ENCODE results near the gene TARBP2. TPM values are rescaled to one million over a fixed set of nuclear protein-coding genes. Genes with fewer than 3 reads are reported as not detected.

The TARBP2 gene
- total RNA-seq, 2 donors from 2014 or later = 33.8 to 56.7 TPM

DNA sequence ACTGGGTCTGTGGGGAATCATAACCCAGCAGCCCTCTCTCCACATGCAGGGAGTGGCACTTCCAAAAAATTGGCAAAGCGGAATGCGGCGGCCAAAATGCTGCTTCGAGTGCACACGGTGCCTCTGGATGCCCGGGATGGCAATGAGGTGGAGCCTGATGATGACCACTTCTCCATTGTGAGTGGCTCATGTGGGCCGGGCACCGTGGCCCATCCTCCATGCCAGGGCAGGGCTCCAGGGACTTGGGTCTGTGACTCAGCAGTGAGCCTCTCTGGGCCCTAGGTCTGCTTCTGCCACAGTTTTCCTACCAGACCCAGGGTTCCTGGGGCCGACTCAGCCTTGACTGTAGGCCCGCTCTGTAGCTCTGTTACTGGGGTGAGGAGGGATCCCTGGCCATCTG lies 4.0 kb downstream of the TARBP2 start:
- Mint-ChIP-seq H3K9me3 (no peaks in the 10 kb centered on the region), H3K27ac (no peak overlapping the region), H3K4me3 (no peak overlapping the region), H3K27me3 (no peaks in the 10 kb centered on the region), H3K36me3 (no peaks in the 10 kb centered on the region), H3K4me1 (ENCODE audit: low read depth in 2 of 2) (peaks cover 14 to 15% of the 10 kb centered on the region in 2 donors)
- DNase-seq (ENCODE audit: low spot score) (no peak), ATAC-seq (no peak)

DNA sequence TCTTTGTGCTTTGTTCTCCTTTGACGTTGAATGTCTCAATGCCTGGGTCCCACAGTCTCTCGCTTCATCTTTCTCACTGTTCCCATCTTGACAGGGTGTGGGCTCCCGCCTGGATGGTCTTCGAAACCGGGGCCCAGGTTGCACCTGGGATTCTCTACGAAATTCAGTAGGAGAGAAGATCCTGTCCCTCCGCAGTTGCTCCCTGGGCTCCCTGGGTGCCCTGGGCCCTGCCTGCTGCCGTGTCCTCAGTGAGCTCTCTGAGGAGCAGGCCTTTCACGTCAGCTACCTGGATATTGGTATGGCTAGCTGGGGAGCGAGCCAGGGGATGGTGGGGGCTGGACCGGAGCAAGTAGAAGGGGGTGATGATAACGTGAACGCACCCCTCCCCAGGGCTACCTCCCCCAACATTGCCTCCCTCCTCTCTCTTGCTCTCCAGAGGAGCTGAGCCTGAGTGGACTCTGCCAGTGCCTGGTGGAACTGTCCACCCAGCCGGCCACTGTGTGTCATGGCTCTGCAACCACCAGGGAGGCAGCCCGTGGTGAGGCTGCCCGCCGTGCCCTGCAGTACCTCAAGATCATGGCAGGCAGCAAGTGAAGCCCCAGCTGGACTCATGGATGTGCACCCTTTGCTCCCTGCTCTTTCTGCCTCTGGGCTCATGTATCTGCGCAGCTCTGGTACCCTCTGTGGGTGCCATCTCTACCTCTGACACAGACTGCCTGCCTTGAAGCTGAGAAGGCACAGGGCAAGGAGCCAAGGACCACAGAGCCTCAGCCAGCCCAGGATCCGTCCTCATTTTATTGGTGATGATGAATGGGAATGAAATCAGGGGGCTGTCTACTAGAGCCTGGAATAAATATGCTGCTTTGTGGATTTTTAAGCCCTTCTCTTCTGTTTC lies 4.7 kb downstream of the TARBP2 start:
- no peaks in the 10 kb centered on the region for H3K9me3 Mint-ChIP-seq
- H3K36me3 Mint-ChIP-seq = no peaks in the 10 kb centered on the region
- DNase-seq (ENCODE audit: low spot score) (no peak), ATAC-seq (no peak)
- no peak overlapping the region for H3K4me3 Mint-ChIP-seq
- peak overlapping the region in 1 of 2 donors; percentile 22 for H3K27ac Mint-ChIP-seq
- no peaks in the 10 kb centered on the region for H3K27me3 Mint-ChIP-seq
- peaks cover 11 to 13% of the 10 kb centered on the region in 2 donors for H3K4me1 Mint-ChIP-seq (ENCODE audit: low read depth in 2 of 2)

DNA sequence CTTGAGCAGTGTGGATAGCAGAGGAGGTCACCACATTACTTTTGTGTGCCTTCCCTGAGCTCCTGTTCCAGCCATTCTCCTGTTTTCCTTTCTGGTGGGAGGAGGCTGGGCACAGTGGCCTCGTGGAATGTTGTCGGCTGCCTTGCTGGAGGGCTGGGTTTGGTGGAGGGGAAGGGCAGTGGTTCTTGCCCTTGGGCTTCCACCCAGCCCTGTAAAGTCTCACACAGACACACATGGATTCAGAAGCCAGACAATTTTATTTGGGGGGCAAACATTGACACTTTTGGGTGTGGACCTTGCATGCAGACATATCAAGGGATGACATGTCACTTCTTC lies 5.3 kb downstream of the TARBP2 start:
- Mint-ChIP-seq H3K4me3 (no peak overlapping the region), H3K36me3 (no peaks in the 10 kb centered on the region), H3K4me1 (ENCODE audit: low read depth in 2 of 2) (peaks cover 11 to 13% of the 10 kb centered on the region in 2 donors), H3K9me3 (no peaks in the 10 kb centered on the region), H3K27me3 (no peaks in the 10 kb centered on the region), H3K27ac (no peak overlapping the region)
- DNase-seq (ENCODE audit: low spot score) = no peak
- no peak for ATAC-seq

DNA sequence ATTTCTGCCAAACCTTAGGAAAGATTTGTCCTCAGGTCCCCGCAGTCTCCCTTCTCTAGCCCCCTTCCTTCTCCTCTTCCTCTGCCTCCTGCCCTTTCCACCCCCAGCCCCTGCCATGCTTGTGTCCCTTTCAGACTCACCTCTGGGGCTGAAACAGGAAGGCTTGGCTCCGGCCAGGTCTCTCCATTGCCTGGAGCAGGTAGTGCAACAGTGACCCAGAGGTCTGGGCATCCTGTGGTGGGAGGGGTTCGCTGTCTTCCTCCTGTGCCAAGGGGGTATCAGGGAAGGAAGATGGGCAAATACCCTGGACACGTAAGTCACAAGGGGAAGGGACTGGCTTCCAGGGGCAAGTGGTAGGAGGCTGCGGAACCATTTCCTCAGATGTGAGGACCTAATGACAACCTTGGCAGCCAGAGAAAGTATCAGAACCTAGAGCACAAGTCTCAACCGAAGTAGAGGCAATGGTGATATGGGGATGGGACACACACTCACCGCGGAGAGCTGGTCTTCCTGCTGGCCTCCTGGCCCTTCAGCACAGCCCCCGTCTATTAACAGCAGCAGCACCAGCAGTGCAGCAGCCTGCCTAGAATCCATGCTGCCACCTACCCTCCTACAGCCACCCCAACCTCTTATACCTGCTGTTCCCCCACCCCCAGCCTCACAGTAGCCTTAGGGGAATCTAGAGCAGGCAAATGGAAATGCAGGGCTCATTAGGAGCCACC lies 6.0 kb downstream of the TARBP2 start, which contains the start of gene NPFF:
TSS of gene NPFF (minus strand) at position 604 of the 722 bp plus-strand sequence. CDS start at position 594, 10 bp downstream.
- ATAC-seq (no peak), DNase-seq (ENCODE audit: low spot score) (no peak)
- Mint-ChIP-seq H3K36me3 (no peaks in the 10 kb centered on the region), H3K27ac (no peak within 1 kb of the TSS), H3K4me1 (ENCODE audit: low read depth in 2 of 2) (peaks cover 8 to 9% of the 10 kb centered on the region in 2 donors), H3K9me3 (no peaks in the 10 kb centered on the region), H3K27me3 (no peaks in the 10 kb centered on the region), H3K4me3 (no peak within 1 kb of the TSS)

DNA sequence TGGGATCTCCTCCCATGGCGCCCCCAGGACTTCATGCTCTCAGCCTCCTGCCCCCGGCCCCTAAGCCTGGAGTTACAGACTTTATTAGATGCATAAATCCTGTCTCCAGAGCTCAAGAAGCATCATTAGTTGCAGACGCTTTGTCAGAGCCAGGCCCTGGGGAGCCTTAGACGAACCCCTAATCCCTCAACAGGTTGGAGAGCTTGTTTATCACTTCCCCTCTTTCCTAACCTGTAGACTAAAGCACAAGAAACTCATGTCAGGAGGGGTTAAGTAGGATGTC lies 6.5 kb downstream of the TARBP2 start:
- DNase-seq (ENCODE audit: low spot score) = no peak
- Mint-ChIP-seq H3K27me3 (no peaks in the 10 kb centered on the region), H3K27ac (no peak overlapping the region), H3K36me3 (no peaks in the 10 kb centered on the region), H3K9me3 (no peaks in the 10 kb centered on the region), H3K4me1 (ENCODE audit: low read depth in 2 of 2) (peaks cover 6 to 7% of the 10 kb centered on the region in 2 donors), H3K4me3 (no peak overlapping the region)
- ATAC-seq = no peak

DNA sequence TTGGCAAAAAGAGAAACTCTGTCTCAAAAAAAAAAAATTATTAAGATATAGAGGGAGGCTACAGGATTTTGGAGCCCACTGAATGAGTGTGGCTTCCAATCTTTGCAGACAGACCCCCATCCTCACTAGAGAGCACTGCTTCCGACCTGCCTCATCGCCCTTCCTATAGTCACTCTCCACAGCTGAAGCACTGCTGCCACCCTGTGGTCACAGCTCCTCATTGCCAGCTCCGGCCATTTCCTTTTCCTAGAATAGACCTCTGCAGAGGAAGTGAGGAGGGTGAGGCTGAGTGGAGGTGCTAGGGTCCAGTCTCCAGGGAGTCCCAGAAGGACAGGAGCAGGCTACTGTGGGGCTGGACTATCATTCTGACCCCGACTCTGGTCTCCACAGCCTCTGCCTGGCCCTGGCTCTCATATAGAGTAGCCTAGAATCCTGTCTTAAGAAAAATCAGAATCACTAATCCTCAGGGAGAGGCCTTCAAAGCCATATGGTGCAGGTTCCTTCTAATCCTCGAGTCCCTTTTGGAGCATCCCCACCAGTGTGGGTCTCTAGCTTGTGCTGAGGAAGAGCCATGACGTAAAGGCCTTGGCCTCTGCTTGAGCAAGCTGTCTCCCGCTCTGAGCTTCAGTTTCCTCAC lies 7.6 kb downstream of the TARBP2 start:
- DNase-seq (ENCODE audit: low spot score) = peak; percentile 86
- no peaks in the 10 kb centered on the region for H3K27me3 Mint-ChIP-seq
- H3K36me3 Mint-ChIP-seq = no peaks in the 10 kb centered on the region
- peaks cover 6 to 7% of the 10 kb centered on the region in 2 donors for H3K4me1 Mint-ChIP-seq (ENCODE audit: low read depth in 2 of 2)
- H3K9me3 Mint-ChIP-seq = no peaks in the 10 kb centered on the region
- peak; percentile 93 to 94 for ATAC-seq
- H3K4me3 Mint-ChIP-seq = no peak overlapping the region
- peak overlapping the region; percentile 50 to 56 for H3K27ac Mint-ChIP-seq

DNA sequence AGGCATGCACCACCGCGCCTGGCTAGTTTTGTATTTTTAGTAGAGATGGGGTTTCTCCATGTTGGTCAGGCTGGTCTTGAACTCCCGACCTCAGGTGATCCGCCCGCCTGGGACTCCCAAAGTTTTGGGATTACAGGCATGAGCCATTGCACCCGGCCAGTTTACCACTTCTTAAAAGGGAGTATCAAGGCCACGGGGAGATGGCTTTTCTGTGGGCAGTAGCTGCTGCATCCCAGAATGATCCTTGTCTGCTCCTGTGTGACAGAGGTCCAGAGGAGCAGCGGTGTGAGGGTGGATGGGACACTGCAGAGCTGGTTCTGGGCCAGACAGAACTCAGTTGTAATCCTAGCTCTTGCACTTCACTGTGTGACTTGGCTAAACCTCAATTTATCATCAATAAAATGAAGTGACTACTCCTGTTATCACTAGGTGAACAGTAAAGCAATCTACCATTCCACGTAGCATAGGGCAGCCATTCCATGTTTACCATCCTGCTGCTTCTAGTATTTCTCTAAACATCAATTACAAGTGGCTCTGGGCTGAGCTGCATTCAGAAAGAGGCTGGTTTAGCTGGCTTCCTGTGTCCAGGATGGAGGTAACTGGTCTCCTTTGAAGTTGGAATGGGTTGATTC lies 9.2 kb downstream of the TARBP2 start:
- peak overlapping the region in 1 of 2 donors; percentile 6 for H3K27ac Mint-ChIP-seq
- no peaks in the 10 kb centered on the region for H3K27me3 Mint-ChIP-seq
- H3K4me3 Mint-ChIP-seq = no peak overlapping the region
- no peaks in the 10 kb centered on the region for H3K9me3 Mint-ChIP-seq
- H3K4me1 Mint-ChIP-seq (ENCODE audit: low read depth in 2 of 2) = peaks cover 4 to 6% of the 10 kb centered on the region in 2 donors
- DNase-seq (ENCODE audit: low spot score) (no peak), ATAC-seq (no peak)
- peaks cover 4% of the 10 kb centered on the region for H3K36me3 Mint-ChIP-seq

DNA sequence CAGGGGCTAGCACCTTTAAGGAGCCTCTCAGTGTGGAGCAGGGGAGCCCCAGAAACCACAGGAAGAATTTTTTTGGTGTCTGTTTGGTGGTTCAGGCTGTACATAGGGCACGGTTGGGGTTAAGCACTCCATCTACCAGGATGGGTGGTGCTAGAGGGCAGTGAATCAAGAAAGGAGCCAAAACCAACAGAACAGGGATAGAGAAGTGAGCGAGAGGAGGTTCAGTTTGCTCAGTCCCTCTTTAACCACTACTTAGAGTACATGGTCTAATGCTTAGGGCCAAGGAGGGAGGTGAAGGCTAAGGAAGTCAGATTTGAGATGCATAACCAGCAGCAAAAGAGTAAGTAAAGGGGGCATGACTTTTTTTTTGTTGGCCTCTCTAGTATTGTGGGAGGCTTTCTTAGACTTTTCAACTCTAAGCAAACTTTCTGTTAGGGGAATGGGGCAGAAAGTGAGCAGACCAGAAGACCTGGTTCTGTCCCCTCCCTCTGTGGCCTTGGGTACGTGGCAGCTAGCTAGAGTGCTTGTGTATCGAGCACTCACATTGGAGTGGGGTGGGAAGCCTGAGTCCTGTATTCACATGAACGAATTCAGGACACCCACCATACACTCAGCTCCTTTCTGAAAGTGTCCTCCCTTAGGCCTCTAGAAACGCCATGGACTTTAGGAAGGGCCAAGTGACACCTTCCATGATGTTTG lies 12.8 kb downstream of the TARBP2 start:
- Mint-ChIP-seq H3K27ac (no peak overlapping the region), H3K9me3 (no peaks in the 10 kb centered on the region)
- ATAC-seq = no peak

DNA sequence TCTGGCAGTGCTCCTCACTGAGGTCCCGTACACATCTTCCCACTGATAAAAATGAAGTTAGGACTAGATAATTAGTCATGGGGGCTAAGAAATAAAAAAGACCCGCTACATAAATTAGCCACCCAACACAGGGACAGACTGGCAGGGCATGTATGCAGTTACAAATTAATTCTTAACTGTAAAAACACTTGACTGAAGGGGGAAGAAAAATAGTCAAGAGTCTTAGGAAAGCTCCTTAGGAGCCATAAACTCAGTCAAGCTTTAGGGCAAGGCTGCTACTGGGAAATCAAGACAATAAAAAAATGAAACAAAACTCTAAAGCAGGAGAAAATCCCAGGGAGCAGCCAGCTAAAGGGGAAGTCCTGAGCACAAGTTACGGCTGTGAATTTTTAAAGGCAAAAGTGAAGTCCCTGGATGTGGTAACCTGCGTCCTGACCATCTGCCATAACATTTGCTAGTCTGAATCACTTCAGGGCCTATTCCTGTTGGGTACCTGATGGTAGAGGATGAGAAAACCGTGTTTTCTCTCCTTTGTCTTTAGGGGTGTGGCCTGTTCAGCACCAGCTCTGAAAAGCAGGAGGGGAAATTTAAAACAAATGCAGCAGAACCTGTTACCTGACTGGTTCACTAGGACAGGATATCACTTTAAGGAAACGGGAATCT lies 13.7 kb downstream of the TARBP2 start:
- no peak for ATAC-seq
- peaks cover 10% of the 10 kb centered on the region for H3K36me3 Mint-ChIP-seq

More for the DNA sequence above, 12.8 kb downstream of the TARBP2 start:
- no peak for DNase-seq (ENCODE audit: low spot score)
- Mint-ChIP-seq H3K27me3 (no peaks in the 10 kb centered on the region), H3K4me3 (no peak overlapping the region), H3K36me3 (peaks cover 10% of the 10 kb centered on the region), H3K4me1 (ENCODE audit: low read depth in 2 of 2) (peaks cover 0 to under 1% of the 10 kb centered on the region in 2 donors)

DNA sequence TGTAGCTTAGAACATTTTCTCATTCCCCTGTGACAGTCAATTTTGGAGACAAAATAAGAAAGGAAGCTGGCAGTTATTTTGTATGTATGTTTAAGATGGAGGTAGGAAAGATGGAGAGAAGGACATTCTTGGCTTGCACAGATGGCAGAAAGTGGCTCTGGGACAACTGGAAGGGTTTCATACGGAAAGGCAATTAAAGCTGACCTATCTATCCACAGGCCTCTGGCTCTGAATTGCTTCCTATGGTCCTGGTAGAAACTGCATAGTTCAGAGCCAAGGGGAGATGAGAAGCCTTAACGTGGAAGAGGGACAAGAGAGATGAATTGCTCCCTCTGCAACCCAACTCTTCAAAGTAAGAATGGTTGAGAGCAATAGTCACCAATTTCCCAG lies 14.2 kb downstream of the TARBP2 start:
- no peak for DNase-seq (ENCODE audit: low spot score)
- H3K27ac Mint-ChIP-seq = peak overlapping the region in 1 of 2 donors; percentile 13
- no peak for ATAC-seq
- peaks cover 14% of the 10 kb centered on the region for H3K36me3 Mint-ChIP-seq
- no peaks in the 10 kb centered on the region for H3K9me3 Mint-ChIP-seq
- H3K27me3 Mint-ChIP-seq = no peaks in the 10 kb centered on the region
- no peak overlapping the region for H3K4me3 Mint-ChIP-seq
- H3K4me1 Mint-ChIP-seq (ENCODE audit: low read depth in 2 of 2) = no peaks in the 10 kb centered on the region

More for the DNA sequence above, 13.7 kb downstream of the TARBP2 start:
- Mint-ChIP-seq H3K4me1 (ENCODE audit: low read depth in 2 of 2) (no peaks in the 10 kb centered on the region), H3K9me3 (no peaks in the 10 kb centered on the region), H3K27me3 (no peaks in the 10 kb centered on the region), H3K4me3 (no peak overlapping the region), H3K27ac (no peak overlapping the region)
- DNase-seq (ENCODE audit: low spot score) = no peak

DNA sequence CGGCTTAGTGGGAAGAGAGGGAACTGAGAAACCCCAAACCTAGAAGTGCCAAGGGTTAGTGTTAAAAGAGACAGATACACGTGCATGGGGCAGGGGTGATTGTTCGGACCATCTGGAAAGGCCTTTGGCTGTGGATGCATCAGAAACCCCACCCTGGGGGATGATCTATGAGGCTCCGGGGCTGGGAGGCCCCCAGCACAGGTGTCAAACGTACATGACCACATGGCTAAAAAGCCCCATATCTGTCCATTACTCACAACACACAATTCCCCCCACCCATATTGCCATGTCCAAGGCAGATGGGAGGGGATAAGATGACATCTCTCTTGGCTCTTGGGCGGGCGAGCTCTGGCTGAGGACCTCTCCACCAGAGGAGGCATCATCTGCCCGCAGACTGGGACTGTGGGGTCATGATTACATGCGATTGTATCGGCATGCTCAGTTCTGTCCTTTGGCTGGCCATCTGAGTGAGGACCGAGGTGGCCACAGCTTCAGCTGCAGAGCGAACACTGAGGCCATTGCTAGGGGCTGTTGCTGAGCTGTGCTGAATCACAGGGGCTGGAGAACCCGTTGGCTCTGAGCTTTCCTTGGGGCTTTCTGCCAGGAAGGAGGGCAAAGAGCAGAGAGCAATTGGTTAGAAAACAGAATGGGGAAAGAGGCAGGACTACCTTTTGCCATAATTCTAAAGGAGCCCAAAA lies 15.8 kb downstream of the TARBP2 start:
- Mint-ChIP-seq H3K36me3 (peaks cover 28% of the 10 kb centered on the region), H3K4me3 (no peak overlapping the region), H3K27me3 (no peaks in the 10 kb centered on the region), H3K9me3 (no peaks in the 10 kb centered on the region), H3K27ac (peak overlapping the region in 1 of 2 donors; percentile 13), H3K4me1 (ENCODE audit: low read depth in 2 of 2) (no peaks in the 10 kb centered on the region)
- DNase-seq (ENCODE audit: low spot score) = no peak
- ATAC-seq = no peak

DNA sequence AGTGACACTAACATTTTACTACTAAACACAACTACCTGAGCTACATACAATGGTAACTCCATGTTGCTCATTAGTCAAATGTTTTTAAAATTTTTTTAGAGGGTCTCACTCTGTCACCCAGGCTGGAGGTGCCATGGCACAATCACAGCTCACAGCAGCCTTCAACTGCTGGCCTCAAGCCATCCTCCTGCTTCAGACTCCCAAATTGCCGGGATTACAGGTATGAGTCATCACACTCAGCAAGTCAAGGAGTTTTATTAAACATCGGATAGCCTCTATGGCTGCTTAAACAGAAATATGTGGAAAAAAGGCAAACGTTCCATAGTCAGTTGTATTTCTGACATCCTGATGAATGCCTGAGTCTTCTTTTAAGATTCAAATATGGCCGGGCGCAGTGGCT lies 17.3 kb downstream of the TARBP2 start:
- H3K36me3 Mint-ChIP-seq = peaks cover 28% of the 10 kb centered on the region
- H3K4me3 Mint-ChIP-seq = no peak overlapping the region
- H3K9me3 Mint-ChIP-seq = no peaks in the 10 kb centered on the region
- no peak overlapping the region for H3K27ac Mint-ChIP-seq
- H3K27me3 Mint-ChIP-seq = no peaks in the 10 kb centered on the region
- H3K4me1 Mint-ChIP-seq (ENCODE audit: low read depth in 2 of 2) = no peaks in the 10 kb centered on the region
- DNase-seq (ENCODE audit: low spot score) (no peak), ATAC-seq (no peak)
